Endothelial cell (in vitro differentiated cells): ENCODE results near the gene PTPRN2. TPM values are rescaled to one million over a fixed set of nuclear protein-coding genes. Genes with fewer than 3 reads are reported as not detected.
"Not testable (repeated sequence)": the region's sequence is repeated elsewhere in the genome, so short reads cannot be mapped to it uniquely, and the experiment has no call there.

Experiments used
- DNase-seq: peaks from one replicate; pipeline ENCODE4 v3.0.0; 2021; ENCODE audit warnings: low spot score
- H3K27ac Mint-ChIP-seq: one replicate; pipeline ENCODE4 v1.8.0; 2021; ENCODE audit warnings: mixed read lengths, inconsistent platforms; ENCODE audit not compliant: unreplicated experiment
- H3K27me3 Mint-ChIP-seq: one replicate; pipeline ENCODE4 v1.8.0; 2021; ENCODE audit warnings: mild to moderate bottlenecking, moderate library complexity, mixed read lengths, inconsistent platforms; ENCODE audit not compliant: unreplicated experiment
- H3K36me3 Mint-ChIP-seq: one replicate; pipeline ENCODE4 v1.8.0; 2021; ENCODE audit warnings: mild to moderate bottlenecking, low read depth, mixed read lengths, inconsistent platforms; ENCODE audit not compliant: unreplicated experiment
- H3K4me1 Mint-ChIP-seq: one replicate; pipeline ENCODE4 v1.8.0; 2021; ENCODE audit warnings: mild to moderate bottlenecking, mixed read lengths, inconsistent platforms; ENCODE audit not compliant: unreplicated experiment
- H3K4me3 Mint-ChIP-seq: one replicate; pipeline ENCODE4 v1.8.0; 2021; ENCODE audit warnings: mild to moderate bottlenecking, mixed read lengths, inconsistent platforms; ENCODE audit not compliant: unreplicated experiment
- H3K9me3 Mint-ChIP-seq: one replicate; pipeline ENCODE4 v1.8.0; 2021; ENCODE audit warnings: mixed read lengths, inconsistent platforms; ENCODE audit not compliant: unreplicated experiment
- CTCF ChIP-seq: fragments of 200-600 bp; sonication (generic); IDR thresholded peaks from one replicate; pipeline ENCODE4 v1.5.0; 2021; ENCODE audit warnings: antibody characterized with exemption; ENCODE audit not compliant: unreplicated experiment
- total RNA-seq: library from RNA; stranded (reverse); fragmentation: NEBNext Ultra II Directional; extraction: Animal tissue kit (Norgen Biotek cat#: 25700); gene quantifications from one replicate; pipeline ENCODE4 v1.2.1, GENCODE V29; 2021; ENCODE audit not compliant: unreplicated experiment

The PTPRN2 gene
- total RNA-seq, 1 donor from 2014 or later: 0.18 TPM

DNA sequence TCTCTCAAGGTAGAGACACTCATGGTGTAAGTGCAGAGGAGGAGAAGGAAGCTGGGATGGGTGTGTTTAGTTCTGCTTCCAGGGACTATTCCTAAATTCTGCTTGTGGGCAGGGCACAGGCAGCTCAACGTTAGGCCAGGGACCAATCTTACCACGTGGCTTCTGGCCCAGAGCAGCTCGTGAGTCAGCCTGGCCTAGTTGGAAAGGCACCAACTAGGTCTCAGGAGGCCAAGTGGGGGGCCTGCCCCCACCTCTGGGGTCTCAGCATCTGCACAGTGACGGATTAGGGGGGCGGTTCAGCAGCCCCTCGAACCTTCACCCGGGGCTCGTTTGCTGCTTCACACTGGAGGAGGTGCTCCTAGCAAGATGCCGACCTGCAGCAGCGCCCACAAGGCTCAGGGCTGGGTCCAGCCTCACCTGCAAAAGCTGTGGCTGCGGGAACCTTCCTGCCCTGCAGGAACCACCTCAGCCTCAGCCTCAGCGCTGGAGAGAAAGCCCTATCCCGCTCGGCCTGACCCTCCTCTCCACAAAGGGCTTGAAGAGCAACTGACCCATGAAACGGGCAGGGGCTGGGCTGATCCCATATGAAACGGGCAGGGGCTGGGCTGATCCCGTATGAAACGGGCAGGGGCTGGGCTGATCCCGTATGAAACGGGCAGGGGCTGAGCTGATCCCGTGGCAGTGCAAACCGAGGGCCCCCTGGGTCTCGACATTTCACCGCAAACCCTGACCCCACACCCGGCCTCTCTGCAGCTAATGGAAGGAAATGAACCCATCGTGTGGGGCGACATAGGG is 803.4 kb downstream of the PTPRN2 start:
- H3K9me3 Mint-ChIP-seq: peaks cover 49% of the 10 kb centered on the region
- no peak for TF ChIP-seq CTCF
- DNase-seq: no peak
- H3K4me1 Mint-ChIP-seq: no peaks in the 10 kb centered on the region
- peaks cover 19% of the 10 kb centered on the region for H3K36me3 Mint-ChIP-seq
- peaks cover 12% of the 10 kb centered on the region for H3K27me3 Mint-ChIP-seq
- H3K4me3 Mint-ChIP-seq: no peak overlapping the region
- H3K27ac Mint-ChIP-seq: no peak overlapping the region

GRCh38 chr7:157782041-157782440 is 805.6 kb downstream of the PTPRN2 start:
- Mint-ChIP-seq H3K36me3 (peaks cover 20% of the 10 kb centered on the region), H3K4me1 (no peaks in the 10 kb centered on the region), H3K9me3 (peaks cover 53% of the 10 kb centered on the region), H3K27me3 (peaks cover 15% of the 10 kb centered on the region), H3K27ac (no peak overlapping the region), H3K4me3 (no peak overlapping the region)
- TF ChIP-seq CTCF: no peak
- DNase-seq: no peak

- peaks cover 23% of the 10 kb centered on the region for H3K36me3 Mint-ChIP-seq
- TF ChIP-seq CTCF: no peak
- peaks cover 12% of the 10 kb centered on the region for H3K27me3 Mint-ChIP-seq
- H3K4me3 Mint-ChIP-seq: no peak overlapping the region
- no peak for DNase-seq
- no peaks in the 10 kb centered on the region for H3K4me1 Mint-ChIP-seq
- peaks cover 52% of the 10 kb centered on the region for H3K9me3 Mint-ChIP-seq
- H3K27ac Mint-ChIP-seq: no peak overlapping the region
These were observed 806.9 kb downstream of the PTPRN2 start for GRCh38 chr7:157780721-157781120.

DNA sequence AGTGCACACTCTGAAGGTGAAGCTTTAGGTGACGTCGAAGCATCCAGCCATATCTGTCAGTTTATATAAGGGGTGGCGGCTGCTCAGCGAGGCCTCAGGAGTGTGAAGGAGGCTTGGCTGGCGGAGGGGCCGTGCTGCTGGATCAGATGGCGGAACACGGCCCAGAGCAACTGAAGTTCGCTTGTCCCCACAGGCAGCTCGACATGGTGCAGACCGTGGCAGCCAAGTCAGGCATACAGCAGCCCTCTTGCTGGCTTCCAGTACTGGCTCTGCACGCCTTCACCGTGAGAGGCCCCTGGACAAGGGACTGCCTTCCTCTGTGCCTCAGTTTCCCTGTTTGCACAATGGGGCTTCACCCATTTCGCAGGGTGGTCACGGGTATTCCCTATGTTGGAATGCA is 807.3 kb downstream of the PTPRN2 start:
- H3K27me3 Mint-ChIP-seq: peaks cover 12% of the 10 kb centered on the region
- no peak overlapping the region for H3K4me3 Mint-ChIP-seq
- H3K27ac Mint-ChIP-seq: no peak overlapping the region
- H3K36me3 Mint-ChIP-seq: peaks cover 23% of the 10 kb centered on the region
- peaks cover 53% of the 10 kb centered on the region for H3K9me3 Mint-ChIP-seq
- H3K4me1 Mint-ChIP-seq: no peaks in the 10 kb centered on the region
- DNase-seq: no peak
- no peak for TF ChIP-seq CTCF

DNA sequence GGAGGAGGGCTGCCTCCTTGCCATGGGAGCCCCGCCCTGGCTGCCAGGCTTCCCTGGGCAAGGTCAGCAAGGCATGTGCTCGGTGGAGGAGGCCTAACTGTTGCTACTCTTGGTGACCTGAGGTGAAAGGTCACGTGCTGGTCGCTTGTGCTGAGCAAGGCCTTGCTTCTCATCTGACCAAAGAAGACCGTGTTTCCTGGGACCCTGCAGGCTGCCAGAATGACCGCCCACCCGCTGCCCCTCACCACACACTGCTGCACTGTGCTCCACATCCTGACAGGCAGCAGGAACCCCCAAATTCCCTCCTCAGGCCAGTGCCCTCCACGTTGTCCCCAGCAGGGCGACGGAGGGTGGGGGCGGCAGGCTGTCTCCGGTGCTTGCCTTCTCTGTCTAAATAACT is 808.4 kb downstream of the PTPRN2 start:
- no peak for TF ChIP-seq CTCF
- Mint-ChIP-seq H3K27me3 (peaks cover 17% of the 10 kb centered on the region), H3K36me3 (peaks cover 25% of the 10 kb centered on the region), H3K27ac (no peak overlapping the region), H3K4me3 (no peak overlapping the region), H3K9me3 (peaks cover 61% of the 10 kb centered on the region), H3K4me1 (no peaks in the 10 kb centered on the region)
- DNase-seq: no peak

DNA sequence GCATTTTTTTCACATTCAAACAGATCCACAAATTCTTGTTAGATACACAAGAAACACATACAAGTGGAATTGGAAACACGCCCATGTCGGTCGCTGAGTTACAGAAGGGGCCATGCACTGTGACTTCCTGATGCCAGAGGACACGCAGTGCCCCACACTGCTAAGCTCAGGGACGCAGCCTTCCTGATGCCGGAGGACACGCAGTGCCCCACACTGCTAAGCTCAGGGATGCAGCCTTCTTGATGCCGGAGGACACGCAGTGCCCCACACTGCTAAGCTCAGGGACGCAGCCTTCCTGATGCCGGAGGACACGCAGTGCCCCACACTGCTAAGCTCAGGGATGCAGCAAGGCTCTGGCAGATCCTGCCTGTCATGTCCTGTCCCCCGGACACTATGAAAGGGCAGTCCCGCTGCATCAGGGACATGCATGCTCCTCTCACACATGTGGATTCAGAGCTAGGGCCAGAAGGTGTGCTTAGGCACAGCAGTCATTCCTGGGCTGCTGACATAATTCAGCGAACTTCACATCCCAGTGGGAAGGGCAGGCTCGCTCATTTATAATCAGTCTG is 810.3 kb downstream of the PTPRN2 start:
- H3K4me1 Mint-ChIP-seq, DNase-seq: not testable (repeated sequence)
- peak overlapping the region; percentile 33 for H3K27ac Mint-ChIP-seq
- peaks cover 31% of the 10 kb centered on the region for H3K36me3 Mint-ChIP-seq
- peaks cover 25% of the 10 kb centered on the region for H3K27me3 Mint-ChIP-seq
- H3K9me3 Mint-ChIP-seq: peaks cover 57% of the 10 kb centered on the region
- peak overlapping the region; percentile 63 for H3K4me3 Mint-ChIP-seq
